Lung (tissue), 12 donors: ENCODE measurements around the gene DRC3. TPM values are rescaled to one million over a fixed set of nuclear protein-coding genes. Genes with fewer than 3 reads are reported as not detected.

Source experiments
- ATAC-seq: fragments of 200-7000 bp; cut with Tn5 transposase; one replicate; pipeline ENCODE4 v1.9.1; 2020; ENCODE audit warnings: moderate number of reproducible peaks; ENCODE audit not compliant: insufficient read depth, low FRiP score
- DNase-seq, 3 donors: peaks; one replicate each; pipeline ENCODE4 v3.0.0-alpha.2; 2013 to 2017
- H3K27ac ChIP-seq, 2 donors: one replicate each; pipeline ENCODE4 v1.5.1; 2013; ENCODE audit warnings: mild to moderate bottlenecking in 2 of 2, moderate library complexity in 2 of 2, control low read depth in 1 of 2, inconsistent platforms in 1 of 2, low read depth in 1 of 2, low read length in 1 of 2
- H3K27me3 ChIP-seq, 3 donors: one replicate each; pipeline ENCODE4 v1.5.1; 2013; ENCODE audit warnings: low read length in 2 of 3; ENCODE audit not compliant: control insufficient read depth in 3 of 3, insufficient read depth in 3 of 3
- H3K36me3 ChIP-seq, 4 donors: one replicate each; pipeline ENCODE4 v1.5.1; 2013; ENCODE audit warnings: low read length in 4 of 4, mild to moderate bottlenecking in 1 of 4, moderate library complexity in 1 of 4; ENCODE audit not compliant: control insufficient read depth in 4 of 4, insufficient read depth in 4 of 4
- H3K4me1 ChIP-seq, 5 donors: one replicate each; pipeline ENCODE4 v1.5.1; 2013; ENCODE audit warnings: low read length in 5 of 5, mild to moderate bottlenecking in 2 of 5, moderate library complexity in 1 of 5; ENCODE audit not compliant: control insufficient read depth in 5 of 5, insufficient read depth in 5 of 5
- H3K4me3 ChIP-seq: one replicate; pipeline ENCODE4 v1.5.1; 2013; ENCODE audit warnings: mild to moderate bottlenecking, control low read depth, moderate library complexity
- H3K9ac ChIP-seq, 2 donors: one replicate each; pipeline ENCODE4 v1.5.1; 2013; ENCODE audit warnings: low read length in 2 of 2, control low read depth in 1 of 2; ENCODE audit not compliant: insufficient read depth in 1 of 2
- H3K9me3 ChIP-seq, 4 donors: one replicate each; pipeline ENCODE4 v1.5.1; 2013; ENCODE audit warnings: low read length in 3 of 4, mild to moderate bottlenecking in 1 of 4, moderate library complexity in 1 of 4; ENCODE audit not compliant: control insufficient read depth in 4 of 4, insufficient read depth in 3 of 4
- CTCF ChIP-seq: IDR thresholded peaks from 2 replicates; pipeline ENCODE4 v1.5.1; 2012; ENCODE audit warnings: mild to moderate bottlenecking; ENCODE audit errors: control extremely low read depth, extremely low read depth
- WGBS, 2 donors: extraction: QIAGEN DNeasy Blood & Tissue Kit; methylation state at CpG; one replicate each; pipeline ENCODE4 v1.1.7; 2013; 5-methylcytosine and 5-hydroxymethylcytosine counted together
- polyA plus RNA-seq, 2 donors: library from polyadenylated mRNA; stranded (reverse); fragments of 200-250 nt; gene quantifications; one replicate each; pipeline ENCODE4 v1.2.1, GENCODE V29; 2013
- total RNA-seq, 2 donors: library from RNA; depleted of rRNA in 1 of 2; stranded (reverse); fragments of >200 nt in 1 of 2; gene quantifications; one replicate each; pipeline ENCODE4 v1.2.1, GENCODE V29; 2014 to 2021
- donor health status: control.
- donor health status: control.
- donor health status: Bipolar disorder and iron deficiency.
- donor health status: healthy.
- donor health status: DM: yes; HTN: yes; CAD: no.

Gene DRC3
- total and polyA plus RNA-seq, 4 donors: 6.6 to 29.5 (median 13.5) TPM

GRCh38 chr17:17926036-17926435 is 46.6 kb upstream of the DRC3 start:
- no peaks in the 10 kb centered on the region for H3K27me3 ChIP-seq
- no peak for TF ChIP-seq CTCF
- no peak overlapping the region for H3K9ac ChIP-seq
- DNase-seq: no peak
- peaks cover 17 to 27% (median 21%) of the 10 kb centered on the region in 5 donors for H3K4me1 ChIP-seq
- H3K27ac ChIP-seq: no peak overlapping the region
- no peak overlapping the region for H3K4me3 ChIP-seq
- ATAC-seq: no peak
- H3K9me3 ChIP-seq: no peaks in the 10 kb centered on the region
- no peaks in the 10 kb centered on the region for H3K36me3 ChIP-seq
- WGBS, 2 donors: 80 to 87% methylated on average over 4 of the region's 4 CpGs

GRCh38 chr17:17926840-17927449 is 45.7 kb upstream of the DRC3 start:
- Histone ChIP-seq H3K4me1 (peaks cover 15 to 20% (median 17%) of the 10 kb centered on the region in 5 donors), H3K27me3 (no peaks in the 10 kb centered on the region), H3K9ac (peak overlapping the region in 1 of 2 donors; percentile 9), H3K9me3 (no peaks in the 10 kb centered on the region), H3K4me3 (no peak overlapping the region), H3K27ac (peak overlapping the region; percentile 9 to 48), H3K36me3 (no peaks in the 10 kb centered on the region)
- TF ChIP-seq CTCF: no peak
- DNase-seq (no peak), ATAC-seq (no peak)
- 69 to 70% methylated on average over 5 of the region's 5 CpGs for WGBS, 2 donors

GRCh38 chr17:17928398-17929287 is 44.0 kb upstream of the DRC3 start:
- Histone ChIP-seq H3K36me3 (no peaks in the 10 kb centered on the region), H3K4me1 (peaks cover 6 to 16% (median 13%) of the 10 kb centered on the region in 5 donors), H3K9ac (no peak overlapping the region), H3K4me3 (no peak overlapping the region), H3K27me3 (no peaks in the 10 kb centered on the region), H3K9me3 (no peaks in the 10 kb centered on the region), H3K27ac (peak overlapping the region; percentile 54 to 82)
- ATAC-seq (no peak), DNase-seq (peak in 1 of 3 donors; percentile 9)
- 59 to 71% methylated on average over 12 of the region's 12 CpGs for WGBS, 2 donors
- no peak for TF ChIP-seq CTCF
